GM19025 (cell line): ENCODE measurements around the gene CYP24A1.

Source experiments
- ATAC-seq: cut with Tn5 transposase; IDR thresholded peaks from one replicate; pipeline ENCODE4 v1.9.1; 2021; ENCODE audit warnings: mild to moderate bottlenecking, low read depth, moderate library complexity; ENCODE audit not compliant: unreplicated experiment

The CYP24A1 gene

GRCh38 chr20:54173653-54174456, at the start of gene CYP24A1:
TSS of gene CYP24A1 (minus strand) at chr20:54173986. CDS start at chr20:54173579, 407 bp downstream.
- ATAC-seq, result no peak

GRCh38 chr20:54223285-54223684, 49.5 kb upstream of the CYP24A1 start:
- ATAC-seq, result no peak

GRCh38 chr20:54221996-54222890, 48.5 kb upstream of the CYP24A1 start:
- no peak for ATAC-seq

- no peak for ATAC-seq
Observed at GRCh38 chr20:54221353-54221752, 47.6 kb upstream of the CYP24A1 start.

GRCh38 chr20:54220722-54221121, 46.9 kb upstream of the CYP24A1 start:
- ATAC-seq, result no peak

- ATAC-seq, result no peak
Observed at GRCh38 chr20:54219751-54220426, 46.1 kb upstream of the CYP24A1 start.

GRCh38 chr20:54218470-54218869, 44.7 kb upstream of the CYP24A1 start:
- no peak for ATAC-seq

GRCh38 chr20:54217762-54218161, 44.0 kb upstream of the CYP24A1 start:
- no peak for ATAC-seq

GRCh38 chr20:54215157-54215789, 41.5 kb upstream of the CYP24A1 start:
- no peak for ATAC-seq

- ATAC-seq, result no peak
Observed at GRCh38 chr20:54214566-54214965, 40.8 kb upstream of the CYP24A1 start.

GRCh38 chr20:54212871-54213270, 39.1 kb upstream of the CYP24A1 start:
- no peak for ATAC-seq

GRCh38 chr20:54212226-54212625, 38.4 kb upstream of the CYP24A1 start:
- ATAC-seq, result no peak

GRCh38 chr20:54209216-54209813, 35.5 kb upstream of the CYP24A1 start:
- no peak for ATAC-seq

GRCh38 chr20:54208548-54209176, 34.9 kb upstream of the CYP24A1 start:
- ATAC-seq, result no peak

- ATAC-seq, result peak; percentile 93
Observed at GRCh38 chr20:54207743-54208547, 34.2 kb upstream of the CYP24A1 start, which contains the start of gene PFDN4. TSS of gene PFDN4 (plus strand) at chr20:54208087. CDS start at chr20:54208101, 14 bp downstream.

- ATAC-seq, result no peak
Observed at GRCh38 chr20:54207053-54207742, 33.4 kb upstream of the CYP24A1 start.

- no peak for ATAC-seq
Observed at GRCh38 chr20:54205450-54205849, 31.7 kb upstream of the CYP24A1 start.

GRCh38 chr20:54204481-54204880, 30.7 kb upstream of the CYP24A1 start:
- no peak for ATAC-seq
